ENCODE results near the gene PRKN.

DNA sequence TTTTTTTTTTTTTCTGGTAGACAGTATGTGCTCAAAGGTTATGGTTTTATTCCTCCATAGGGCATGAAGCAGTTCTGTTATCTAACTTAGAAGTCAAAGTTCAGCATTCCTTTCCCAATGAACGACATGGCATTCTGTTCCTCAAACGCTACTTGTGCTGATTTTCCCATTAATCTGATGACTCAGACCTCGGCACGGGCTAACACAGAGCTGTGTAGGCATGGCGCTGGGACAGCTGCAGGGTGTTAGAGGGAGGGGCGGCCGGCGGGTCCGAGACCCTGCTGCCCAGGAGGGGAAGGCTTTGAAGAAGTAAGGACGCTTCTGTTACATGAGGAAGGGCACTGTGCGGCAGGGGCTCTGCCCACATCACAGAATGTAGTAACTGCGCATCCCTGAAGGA is 1360.1 kb downstream of the PRKN start:
- TF ChIP-seq EZH2 (IDR thresholded peaks at IDR 0.05; ENCODE audit: borderline replicate concordance, low read depth, low read length, severe bottlenecking) = no peak
- TF ChIP-seq, protein P1, sequence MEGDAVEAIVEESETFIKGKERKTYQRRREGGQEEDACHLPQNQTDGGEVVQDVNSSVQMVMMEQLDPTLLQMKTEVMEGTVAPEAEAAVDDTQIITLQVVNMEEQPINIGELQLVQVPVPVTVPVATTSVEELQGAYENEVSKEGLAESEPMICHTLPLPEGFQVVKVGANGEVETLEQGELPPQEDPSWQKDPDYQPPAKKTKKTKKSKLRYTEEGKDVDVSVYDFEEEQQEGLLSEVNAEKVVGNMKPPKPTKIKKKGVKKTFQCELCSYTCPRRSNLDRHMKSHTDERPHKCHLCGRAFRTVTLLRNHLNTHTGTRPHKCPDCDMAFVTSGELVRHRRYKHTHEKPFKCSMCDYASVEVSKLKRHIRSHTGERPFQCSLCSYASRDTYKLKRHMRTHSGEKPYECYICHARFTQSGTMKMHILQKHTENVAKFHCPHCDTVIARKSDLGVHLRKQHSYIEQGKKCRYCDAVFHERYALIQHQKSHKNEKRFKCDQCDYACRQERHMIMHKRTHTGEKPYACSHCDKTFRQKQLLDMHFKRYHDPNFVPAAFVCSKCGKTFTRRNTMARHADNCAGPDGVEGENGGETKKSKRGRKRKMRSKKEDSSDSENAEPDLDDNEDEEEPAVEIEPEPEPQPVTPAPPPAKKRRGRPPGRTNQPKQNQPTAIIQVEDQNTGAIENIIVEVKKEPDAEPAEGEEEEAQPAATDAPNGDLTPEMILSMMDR (IDR thresholded peaks at IDR 0.05; ENCODE audit: borderline replicate concordance, extremely low read depth, low read length, poor library complexity, severe bottlenecking) = no peak

Measured in DND-41 (cell line).